Neural cell (in vitro differentiated cells): Measurements from ENCODE around the gene BPI.

Experiments
- CTCF ChIP-seq: fragments of 450-650 bp; IDR thresholded peaks from 2 replicates; pipeline ENCODE4 v1.5.1; 2014; ENCODE audit warnings: antibody characterized with exemption, mild to moderate bottlenecking, moderate library complexity; ENCODE audit not compliant: poor library complexity, severe bottlenecking
- REST ChIP-seq: IDR thresholded peaks from 2 replicates; pipeline ENCODE4 v1.6.1; 2012; ENCODE audit warnings: borderline replicate concordance
- TAF1 ChIP-seq: IDR thresholded peaks from 2 replicates; pipeline ENCODE4 v1.6.1; 2012; ENCODE audit warnings: low read depth

GRCh38 chr20:38336726-38337125 lies 32.8 kb downstream of the BPI start:
- TF ChIP-seq CTCF (no peak), REST (no peak), TAF1 (no peak)
